Astrocyte (in vitro differentiated cells and primary cell): ENCODE measurements around the gene FAM174C. TPM values are rescaled to one million over a fixed set of nuclear protein-coding genes. Genes with fewer than 3 reads are reported as not detected.

ENCODE experiments used
- DNase-seq: peaks from one replicate; pipeline ENCODE4 v3.0.0-alpha.2; 2010; ENCODE audit warnings: low read depth
- FAIRE-seq: peaks from 2 replicates; lab custom pipeline; 2011; peaks lifted over from hg19 to GRCh38; lab: Jason Lieb, UNC
- H2AFZ ChIP-seq: 2 replicates; pipeline ENCODE4 v1.6.0; 2012; ENCODE audit warnings: low read depth, low read length, inconsistent platforms
- H3K27ac ChIP-seq: 2 replicates; pipeline ENCODE4 v1.5.1; 2011; ENCODE audit warnings: low read depth, low read length, inconsistent platforms
- H3K27me3 ChIP-seq: 2 replicates; pipeline ENCODE4 v1.6.0; 2011; ENCODE audit warnings: low read length, inconsistent platforms; ENCODE audit not compliant: insufficient read depth
- H3K36me3 ChIP-seq: 2 replicates; pipeline ENCODE4 v1.5.1; 2011; ENCODE audit warnings: low read length, inconsistent platforms; ENCODE audit not compliant: insufficient read depth
- H3K4me1 ChIP-seq: 2 replicates; pipeline ENCODE4 v1.5.1; 2011; ENCODE audit warnings: low read length, inconsistent platforms; ENCODE audit not compliant: insufficient read depth
- H3K4me2 ChIP-seq: 2 replicates; pipeline ENCODE4 v1.6.0; 2012; ENCODE audit warnings: low read length, inconsistent platforms
- H3K4me3 ChIP-seq: 2 replicates; pipeline ENCODE4 v1.5.1; 2011; ENCODE audit warnings: low read depth, mild to moderate bottlenecking, low read length, inconsistent platforms; ENCODE audit not compliant: insufficient read depth
- H3K79me2 ChIP-seq: 2 replicates; pipeline ENCODE4 v1.6.0; 2012; ENCODE audit warnings: mild to moderate bottlenecking, low read length, inconsistent platforms; ENCODE audit not compliant: insufficient read depth
- H3K9ac ChIP-seq: 2 replicates; pipeline ENCODE4 v1.6.0; 2012; ENCODE audit warnings: mild to moderate bottlenecking, low read length, inconsistent platforms
- H3K9me3 ChIP-seq: 2 replicates; pipeline ENCODE4 v1.5.1; 2012; ENCODE audit warnings: low read depth, mild to moderate bottlenecking, low read length, inconsistent platforms; ENCODE audit not compliant: insufficient read depth
- H4K20me1 ChIP-seq: 2 replicates; pipeline ENCODE4 v1.6.0; 2012; ENCODE audit warnings: low read length, inconsistent platforms; ENCODE audit not compliant: insufficient read depth
- H3K27ac Mint-ChIP-seq: one replicate; pipeline ENCODE4 v1.8.0; 2021; ENCODE audit warnings: mild to moderate bottlenecking, mixed read lengths; ENCODE audit not compliant: unreplicated experiment
- H3K27me3 Mint-ChIP-seq: one replicate; pipeline ENCODE4 v1.8.0; 2021; ENCODE audit warnings: low read depth, mixed read lengths; ENCODE audit not compliant: unreplicated experiment
- H3K36me3 Mint-ChIP-seq: one replicate; pipeline ENCODE4 v1.8.0; 2021; ENCODE audit warnings: low read depth, mixed read lengths; ENCODE audit not compliant: unreplicated experiment
- H3K4me1 Mint-ChIP-seq: one replicate; pipeline ENCODE4 v1.8.0; 2021; ENCODE audit warnings: low read depth, mixed read lengths; ENCODE audit not compliant: unreplicated experiment
- H3K4me3 Mint-ChIP-seq: one replicate; pipeline ENCODE4 v1.8.0; 2021; ENCODE audit warnings: mild to moderate bottlenecking, moderate library complexity, mixed read lengths; ENCODE audit not compliant: unreplicated experiment
- H3K9me3 Mint-ChIP-seq: one replicate; pipeline ENCODE4 v1.8.0; 2021; ENCODE audit warnings: mild to moderate bottlenecking, mixed read lengths; ENCODE audit not compliant: unreplicated experiment
- EZH2 ChIP-seq: IDR thresholded peaks from 2 replicates; pipeline ENCODE4 v1.6.1; 2012; ENCODE audit warnings: mild to moderate bottlenecking, low read length, inconsistent platforms; ENCODE audit not compliant: insufficient read depth
- total RNA-seq: library from RNA; stranded (reverse); gene quantifications from 2 replicates; pipeline ENCODE4 v1.2.1, GENCODE V29; 2021
- TF ChIP-seq, protein P1 (sequence below): IDR thresholded peaks from 2 replicates; pipeline ENCODE4 v1.5.1; 2011; ENCODE audit warnings: low read depth, mild to moderate bottlenecking, inconsistent platforms, low read length, moderate library complexity; ENCODE audit not compliant: insufficient read depth

FAM174C gene
- total RNA-seq, 1 donor from 2014 or later, result 50.5 TPM

DNA sequence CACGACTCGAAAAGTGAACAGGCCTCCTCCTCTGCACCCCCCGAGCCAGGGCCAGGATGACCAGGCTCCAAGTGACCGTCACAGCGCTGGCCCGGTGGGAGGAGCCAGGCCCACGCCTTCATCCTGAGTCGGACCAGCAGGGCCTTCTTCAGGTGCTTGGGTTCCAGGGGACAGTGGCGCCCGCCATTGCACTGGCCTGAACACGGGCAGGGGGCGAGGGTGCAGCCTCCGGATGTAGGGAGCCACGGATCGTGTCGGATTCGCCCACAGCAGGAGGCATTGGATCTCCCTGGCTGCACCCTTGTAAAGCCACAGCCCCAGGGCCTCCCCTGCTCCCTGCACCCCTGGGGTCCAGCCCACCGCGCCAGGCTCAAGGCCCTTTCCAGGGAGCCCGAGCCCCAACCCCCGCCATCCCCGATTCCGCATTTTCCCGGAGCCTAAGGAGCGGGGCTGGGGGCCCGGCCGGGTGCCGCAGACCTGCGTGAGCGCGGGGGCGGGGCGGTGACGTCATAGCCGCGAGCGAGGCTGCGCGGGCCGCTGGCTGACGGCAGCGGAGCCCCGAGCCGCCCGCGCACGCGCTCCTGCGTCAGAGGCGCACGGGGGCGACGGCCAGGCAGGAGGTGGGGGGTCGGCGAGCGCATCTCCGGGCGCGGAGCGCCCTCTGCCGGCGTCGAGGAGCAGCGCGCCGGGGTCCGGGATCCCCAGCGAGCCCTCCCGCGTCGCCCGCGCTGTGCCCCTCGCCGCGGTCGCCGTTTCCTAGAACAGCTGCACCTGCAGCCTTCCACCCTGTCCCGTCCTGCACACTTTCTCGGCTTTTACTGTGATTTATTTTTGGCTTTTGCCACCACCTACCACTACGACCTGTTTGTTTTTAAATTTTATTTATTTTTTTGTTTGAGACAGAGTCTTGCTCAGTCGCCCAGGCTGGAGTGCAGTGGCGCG, 35.3 kb upstream of the FAM174C start:
- no peak overlapping the region for H3K27ac Mint-ChIP-seq
- no peaks in the 10 kb centered on the region for H3K36me3 Mint-ChIP-seq
- Histone ChIP-seq H3K36me3 (no peaks in the 10 kb centered on the region), H3K4me3 (no peak overlapping the region), H3K79me2 (peaks cover 35% of the 10 kb centered on the region), H3K4me1 (peaks cover 46% of the 10 kb centered on the region), H3K27me3 (no peaks in the 10 kb centered on the region), H3K27ac (peak overlapping the region; percentile 55), H3K9ac (peak overlapping the region; percentile 65), H3K4me2 (peak overlapping the region; percentile 98), H4K20me1 (peaks cover 48% of the 10 kb centered on the region), H2AFZ (peak overlapping the region; percentile 56), H3K9me3 (no peaks in the 10 kb centered on the region)
- H3K4me1 Mint-ChIP-seq, result peaks cover 5% of the 10 kb centered on the region
- H3K9me3 Mint-ChIP-seq, result no peaks in the 10 kb centered on the region
- FAIRE-seq (no peak), DNase-seq (peak; percentile 76)
- no peaks in the 10 kb centered on the region for H3K27me3 Mint-ChIP-seq
- H3K4me3 Mint-ChIP-seq, result no peak overlapping the region
- TF ChIP-seq EZH2, result no peak
- TF ChIP-seq, protein P1, sequence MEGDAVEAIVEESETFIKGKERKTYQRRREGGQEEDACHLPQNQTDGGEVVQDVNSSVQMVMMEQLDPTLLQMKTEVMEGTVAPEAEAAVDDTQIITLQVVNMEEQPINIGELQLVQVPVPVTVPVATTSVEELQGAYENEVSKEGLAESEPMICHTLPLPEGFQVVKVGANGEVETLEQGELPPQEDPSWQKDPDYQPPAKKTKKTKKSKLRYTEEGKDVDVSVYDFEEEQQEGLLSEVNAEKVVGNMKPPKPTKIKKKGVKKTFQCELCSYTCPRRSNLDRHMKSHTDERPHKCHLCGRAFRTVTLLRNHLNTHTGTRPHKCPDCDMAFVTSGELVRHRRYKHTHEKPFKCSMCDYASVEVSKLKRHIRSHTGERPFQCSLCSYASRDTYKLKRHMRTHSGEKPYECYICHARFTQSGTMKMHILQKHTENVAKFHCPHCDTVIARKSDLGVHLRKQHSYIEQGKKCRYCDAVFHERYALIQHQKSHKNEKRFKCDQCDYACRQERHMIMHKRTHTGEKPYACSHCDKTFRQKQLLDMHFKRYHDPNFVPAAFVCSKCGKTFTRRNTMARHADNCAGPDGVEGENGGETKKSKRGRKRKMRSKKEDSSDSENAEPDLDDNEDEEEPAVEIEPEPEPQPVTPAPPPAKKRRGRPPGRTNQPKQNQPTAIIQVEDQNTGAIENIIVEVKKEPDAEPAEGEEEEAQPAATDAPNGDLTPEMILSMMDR, result peak; percentile 45

DNA sequence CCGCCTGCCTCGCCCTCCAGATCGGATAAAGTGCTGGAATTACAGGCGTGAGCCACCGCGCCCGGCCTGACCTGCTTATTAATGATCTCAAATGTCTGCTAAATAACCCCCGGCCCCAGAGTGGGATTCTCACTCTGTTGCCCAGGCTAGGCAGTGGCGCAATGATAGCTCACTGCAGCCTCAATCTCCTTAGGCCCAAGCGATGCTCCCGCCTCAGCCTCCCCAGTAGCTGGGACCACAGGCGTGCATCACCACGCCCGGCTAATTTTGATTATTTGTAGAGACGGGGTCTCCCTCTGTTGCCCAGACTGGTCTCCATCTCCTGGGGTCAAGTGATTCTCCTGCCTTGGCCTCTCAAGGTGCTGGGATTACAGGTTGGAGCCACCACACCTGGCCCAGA, 34.4 kb upstream of the FAM174C start:
- peak overlapping the region; percentile 72 for H3K4me3 ChIP-seq
- Mint-ChIP-seq H3K27me3 (no peaks in the 10 kb centered on the region), H3K27ac (peak overlapping the region; percentile 34), H3K9me3 (no peaks in the 10 kb centered on the region), H3K4me3 (peak overlapping the region; percentile 86), H3K4me1 (peaks cover 5% of the 10 kb centered on the region), H3K36me3 (no peaks in the 10 kb centered on the region)
- H3K27ac ChIP-seq, result no peak overlapping the region
- H3K9me3 ChIP-seq, result no peaks in the 10 kb centered on the region
- H3K27me3 ChIP-seq, result no peaks in the 10 kb centered on the region
- peaks cover 33% of the 10 kb centered on the region for H3K79me2 ChIP-seq
- H3K36me3 ChIP-seq, result no peaks in the 10 kb centered on the region
- no peak overlapping the region for H2AFZ ChIP-seq
- FAIRE-seq (no peak), DNase-seq (no peak)
- H3K4me1 ChIP-seq, result peaks cover 42% of the 10 kb centered on the region
- H3K9ac ChIP-seq, result peak overlapping the region; percentile 81
- peak overlapping the region; percentile 98 for H3K4me2 ChIP-seq
- peaks cover 40% of the 10 kb centered on the region for H4K20me1 ChIP-seq
- TF ChIP-seq EZH2, result no peak
- TF ChIP-seq, protein P1, result no peak
